ENCODE measurements around the gene NME7.

Gene NME7

GRCh38 chr1:169263059-169263458 lies 104.5 kb downstream of the NME7 start:
- no peak for DNase-seq
- no peak overlapping the region for H3K4me3 Mint-ChIP-seq
- no peaks in the 10 kb centered on the region for H3K4me1 Mint-ChIP-seq (ENCODE audit: low read depth in 2 of 2)
- no peaks in the 10 kb centered on the region for H3K27me3 Mint-ChIP-seq
- H3K36me3 Mint-ChIP-seq (ENCODE audit: insufficient read depth) = no peaks in the 10 kb centered on the region
- no peak for ATAC-seq (replicated peaks)
- no peak overlapping the region for H3K27ac Mint-ChIP-seq
- no peaks in the 10 kb centered on the region for H3K9me3 Mint-ChIP-seq

- no peaks in the 10 kb centered on the region for H3K27me3 Mint-ChIP-seq
- ATAC-seq (replicated peaks) (no peak), DNase-seq (no peak)
- no peaks in the 10 kb centered on the region for H3K36me3 Mint-ChIP-seq (ENCODE audit: insufficient read depth)
- no peaks in the 10 kb centered on the region for H3K4me1 Mint-ChIP-seq (ENCODE audit: low read depth in 2 of 2)
- no peak overlapping the region for H3K4me3 Mint-ChIP-seq
- H3K9me3 Mint-ChIP-seq = no peaks in the 10 kb centered on the region
- no peak overlapping the region for H3K27ac Mint-ChIP-seq
These were observed 105.7 kb downstream of the NME7 start for GRCh38 chr1:169261884-169262283.

GRCh38 chr1:169260478-169261151 lies 107.0 kb downstream of the NME7 start:
- no peak overlapping the region for H3K27ac Mint-ChIP-seq
- no peaks in the 10 kb centered on the region for H3K4me1 Mint-ChIP-seq (ENCODE audit: low read depth in 2 of 2)
- DNase-seq (no peak), ATAC-seq (replicated peaks) (no peak)
- no peaks in the 10 kb centered on the region for H3K36me3 Mint-ChIP-seq (ENCODE audit: insufficient read depth)
- H3K4me3 Mint-ChIP-seq = no peak overlapping the region
- no peaks in the 10 kb centered on the region for H3K9me3 Mint-ChIP-seq
- H3K27me3 Mint-ChIP-seq = no peaks in the 10 kb centered on the region

GRCh38 chr1:169259816-169260215 lies 107.8 kb downstream of the NME7 start:
- Mint-ChIP-seq H3K4me1 (ENCODE audit: low read depth in 2 of 2) (no peaks in the 10 kb centered on the region), H3K36me3 (ENCODE audit: insufficient read depth) (no peaks in the 10 kb centered on the region), H3K27ac (no peak overlapping the region), H3K27me3 (no peaks in the 10 kb centered on the region), H3K9me3 (no peaks in the 10 kb centered on the region), H3K4me3 (no peak overlapping the region)
- no peak for ATAC-seq (replicated peaks)
- no peak for DNase-seq

- peaks cover 0 to 4% of the 10 kb centered on the region in 2 donors for H3K4me1 Mint-ChIP-seq (ENCODE audit: low read depth in 2 of 2)
- no peaks in the 10 kb centered on the region for H3K27me3 Mint-ChIP-seq
- no peaks in the 10 kb centered on the region for H3K9me3 Mint-ChIP-seq
- no peak overlapping the region for H3K4me3 Mint-ChIP-seq
- no peak overlapping the region for H3K27ac Mint-ChIP-seq
- no peaks in the 10 kb centered on the region for H3K36me3 Mint-ChIP-seq (ENCODE audit: insufficient read depth)
- DNase-seq (no peak), ATAC-seq (replicated peaks) (no peak)
These were observed 116.8 kb downstream of the NME7 start for GRCh38 chr1:169250795-169251194.

GRCh38 chr1:169250022-169250421 lies 117.6 kb downstream of the NME7 start:
- H3K4me3 Mint-ChIP-seq = no peak overlapping the region
- H3K36me3 Mint-ChIP-seq (ENCODE audit: insufficient read depth) = no peaks in the 10 kb centered on the region
- H3K27ac Mint-ChIP-seq = no peak overlapping the region
- ATAC-seq (replicated peaks) (no peak), DNase-seq (no peak)
- no peaks in the 10 kb centered on the region for H3K27me3 Mint-ChIP-seq
- no peaks in the 10 kb centered on the region for H3K9me3 Mint-ChIP-seq
- peaks cover 0 to 4% of the 10 kb centered on the region in 2 donors for H3K4me1 Mint-ChIP-seq (ENCODE audit: low read depth in 2 of 2)

GRCh38 chr1:169249611-169250010 lies 118.0 kb downstream of the NME7 start:
- Mint-ChIP-seq H3K9me3 (no peaks in the 10 kb centered on the region), H3K27me3 (no peaks in the 10 kb centered on the region), H3K4me1 (ENCODE audit: low read depth in 2 of 2) (peaks cover 0 to 4% of the 10 kb centered on the region in 2 donors), H3K36me3 (ENCODE audit: insufficient read depth) (peaks cover under 1% of the 10 kb centered on the region), H3K4me3 (no peak overlapping the region), H3K27ac (no peak overlapping the region)
- no peak for ATAC-seq (replicated peaks)
- no peak for DNase-seq

GRCh38 chr1:169245706-169246105 lies 121.9 kb downstream of the NME7 start:
- ATAC-seq (replicated peaks) (no peak), DNase-seq (no peak)
- no peak overlapping the region for H3K27ac Mint-ChIP-seq
- H3K27me3 Mint-ChIP-seq = no peaks in the 10 kb centered on the region
- peaks cover 0 to 4% of the 10 kb centered on the region in 2 donors for H3K4me1 Mint-ChIP-seq (ENCODE audit: low read depth in 2 of 2)
- no peaks in the 10 kb centered on the region for H3K9me3 Mint-ChIP-seq
- H3K36me3 Mint-ChIP-seq (ENCODE audit: insufficient read depth) = peaks cover 5% of the 10 kb centered on the region
- no peak overlapping the region for H3K4me3 Mint-ChIP-seq

- Mint-ChIP-seq H3K27me3 (no peaks in the 10 kb centered on the region), H3K4me3 (no peak overlapping the region), H3K9me3 (no peaks in the 10 kb centered on the region), H3K4me1 (ENCODE audit: low read depth in 2 of 2) (no peaks in the 10 kb centered on the region), H3K36me3 (ENCODE audit: insufficient read depth) (peaks cover 5% of the 10 kb centered on the region), H3K27ac (no peak overlapping the region)
- ATAC-seq (replicated peaks) (no peak), DNase-seq (no peak)
These were observed 127.0 kb downstream of the NME7 start for GRCh38 chr1:169240449-169241232.

GRCh38 chr1:169236880-169237279 lies 130.7 kb downstream of the NME7 start:
- H3K9me3 Mint-ChIP-seq = no peaks in the 10 kb centered on the region

GRCh38 chr1:169236143-169236542 lies 131.5 kb downstream of the NME7 start:
- Mint-ChIP-seq H3K4me3 (no peak overlapping the region), H3K9me3 (no peaks in the 10 kb centered on the region), H3K27ac (no peak overlapping the region), H3K27me3 (no peaks in the 10 kb centered on the region), H3K36me3 (ENCODE audit: insufficient read depth) (peaks cover 5% of the 10 kb centered on the region), H3K4me1 (ENCODE audit: low read depth in 2 of 2) (no peaks in the 10 kb centered on the region)
- ATAC-seq (replicated peaks) = no peak
- no peak for DNase-seq

More at GRCh38 chr1:169236880-169237279, 130.7 kb downstream of the NME7 start:
- DNase-seq = no peak
- no peak for ATAC-seq (replicated peaks)
- Mint-ChIP-seq H3K4me3 (no peak overlapping the region), H3K4me1 (ENCODE audit: low read depth in 2 of 2) (no peaks in the 10 kb centered on the region), H3K27ac (no peak overlapping the region), H3K27me3 (no peaks in the 10 kb centered on the region), H3K36me3 (ENCODE audit: insufficient read depth) (peaks cover 5% of the 10 kb centered on the region)

- no peak for ATAC-seq (replicated peaks)
These were observed 132.0 kb downstream of the NME7 start for GRCh38 chr1:169235568-169235967.

GRCh38 chr1:169234780-169235179 lies 132.8 kb downstream of the NME7 start:
- Mint-ChIP-seq H3K9me3 (no peaks in the 10 kb centered on the region), H3K27me3 (no peaks in the 10 kb centered on the region), H3K4me1 (ENCODE audit: low read depth in 2 of 2) (no peaks in the 10 kb centered on the region), H3K36me3 (ENCODE audit: insufficient read depth) (peaks cover 5% of the 10 kb centered on the region), H3K4me3 (no peak overlapping the region), H3K27ac (no peak overlapping the region)
- ATAC-seq (replicated peaks) = no peak
- DNase-seq = no peak

More at GRCh38 chr1:169235568-169235967, 132.0 kb downstream of the NME7 start:
- Mint-ChIP-seq H3K36me3 (ENCODE audit: insufficient read depth) (peaks cover 5% of the 10 kb centered on the region), H3K4me3 (no peak overlapping the region), H3K27ac (no peak overlapping the region), H3K27me3 (no peaks in the 10 kb centered on the region), H3K4me1 (ENCODE audit: low read depth in 2 of 2) (no peaks in the 10 kb centered on the region), H3K9me3 (no peaks in the 10 kb centered on the region)
- DNase-seq = no peak

GRCh38 chr1:169217636-169218035 lies 150.0 kb downstream of the NME7 start:
- Mint-ChIP-seq H3K4me1 (ENCODE audit: low read depth in 2 of 2) (peaks cover 0 to 6% of the 10 kb centered on the region in 2 donors), H3K27me3 (no peaks in the 10 kb centered on the region), H3K36me3 (ENCODE audit: insufficient read depth) (no peaks in the 10 kb centered on the region), H3K9me3 (no peaks in the 10 kb centered on the region), H3K27ac (no peak overlapping the region), H3K4me3 (peak overlapping the region in 1 of 2 donors; percentile 10)
- DNase-seq (no peak), ATAC-seq (replicated peaks) (peak; percentile 69)

Data from effector memory CD8-positive, alpha-beta T cell (primary cell).